Transverse colon (tissue), 4 donors: ENCODE results near the gene SOBP. TPM values are rescaled to one million over a fixed set of nuclear protein-coding genes. Genes with fewer than 3 reads are reported as not detected.

ENCODE experiments used
- DNase-seq: peaks from one replicate; pipeline ENCODE4 v3.0.0-alpha.2; 2019
- H3K27ac ChIP-seq, 4 donors: fragments of 200-600 bp; sonication (generic); 2 replicates each; pipeline ENCODE4 v1.5.1; 2016 to 2018; ENCODE audit warnings: inconsistent platforms in 4 of 4
- H3K27me3 ChIP-seq: fragments of 200-600 bp; sonication (generic); 2 replicates; pipeline ENCODE4 v1.5.1; 2017; ENCODE audit warnings: inconsistent platforms
- H3K36me3 ChIP-seq, 4 donors: fragments of 200-600 bp; sonication (generic); 2 replicates each; pipeline ENCODE4 v1.5.1; 2017 to 2019; ENCODE audit warnings: inconsistent platforms in 4 of 4
- H3K4me1 ChIP-seq, 4 donors: fragments of 200-600 bp; sonication (generic); 2 replicates each; pipeline ENCODE4 v1.5.1; 2017 to 2020; ENCODE audit warnings: inconsistent platforms in 4 of 4
- H3K4me3 ChIP-seq, 4 donors: fragments of 200-600 bp; sonication (generic); 1 replicate in 1 of 4; 2 replicates in 3 of 4; pipeline versions ENCODE4 v1.5.1 to v1.6.1; 2017 to 2019; ENCODE audit warnings: inconsistent platforms in 4 of 4
- H3K9me3 ChIP-seq, 2 donors: fragments of 200-600 bp; sonication (generic); 2 replicates each; pipeline ENCODE4 v1.5.1; 2017 to 2019; ENCODE audit warnings: inconsistent platforms in 2 of 2
- EP300 ChIP-seq: sonication (generic); formaldehyde crosslinking; IDR thresholded peaks from one replicate; pipeline ENCODE4 v1.6.1; 2017; ENCODE audit warnings: antibody characterized with exemption, low read depth
- POLR2A ChIP-seq: fragments of 450-650 bp; IDR thresholded peaks from one replicate; pipeline ENCODE4 v1.6.1; 2016; ENCODE audit warnings: antibody characterized with exemption, mild to moderate bottlenecking, moderate library complexity
- POLR2AphosphoS5 ChIP-seq, 3 donors: sonication (generic); formaldehyde crosslinking; IDR thresholded peaks; one replicate each; pipeline ENCODE4 v1.6.1; 2016; ENCODE audit warnings: antibody characterized with exemption in 3 of 3
- WGBS, 2 donors: methylation state at CpG; one replicate each; pipeline ENCODE4 v1.1.5; 2018; ENCODE audit warnings: low coverage in 1 of 2; 5-methylcytosine and 5-hydroxymethylcytosine counted together
- in situ Hi-C, 4 donors: fragments of 200-750 bp; cut with MboI; loops; one replicate each; pipeline versions ENCODE4 v1.15.0 to v1.15.1; 2017; ENCODE audit warnings: low sequenced_read_pairs in 3 of 4, low pct_ligation_motif_present in 1 of 4, low pct_unique_long_range_greater_than_20kb in 1 of 4
- intact Hi-C: fragments of 100-400 bp; cut with DNase I; formaldehyde crosslinking; loops from one replicate; pipeline ENCODE4 v1.15.1; 2023; ENCODE audit warnings: low total_unique reads
- total RNA-seq, 4 donors: library from RNA; depleted of rRNA; stranded (reverse); fragments of >200 nt; gene quantifications; one replicate each; pipeline ENCODE4 v1.1.0, GENCODE V29; 2016
- TF ChIP-seq, protein P1 (sequence below), 5 experiments: fragments of 200-600 bp in 3 of 5; fragments of 450-650 bp in 2 of 5; sonication (generic) in 3 of 5; IDR thresholded peaks; 1 replicate in 2 of 5; 2 replicates in 3 of 5; pipeline ENCODE4 v1.5.1; 2016 to 2017; ENCODE audit warnings: antibody characterized with exemption in 5 of 5, inconsistent platforms in 3 of 5, mild to moderate bottlenecking in 2 of 5, moderate library complexity in 1 of 5

SOBP gene
- total RNA-seq, 4 donors from 2014 or later, result 2.6 to 15.9 (median 4.6) TPM

DNA sequence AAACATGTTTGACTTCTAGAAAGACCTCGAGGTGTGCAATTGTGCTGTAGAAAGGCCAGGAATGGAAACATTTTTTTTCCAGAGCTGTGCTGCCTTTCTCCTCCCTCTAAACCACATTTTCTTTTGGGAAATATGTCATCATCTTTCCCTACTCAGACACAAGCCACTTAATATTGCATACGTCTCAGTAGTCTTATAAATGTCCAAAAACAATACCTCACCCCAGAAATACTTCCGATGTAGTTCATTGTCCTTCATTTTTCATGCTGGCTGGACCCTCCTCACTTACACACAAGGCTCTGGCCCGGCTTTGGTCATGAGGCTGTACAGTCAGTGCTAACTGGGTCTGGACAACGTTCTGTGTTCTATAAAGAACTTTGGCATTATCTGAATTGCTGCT lies 207.8 kb downstream of the SOBP start:
- Histone ChIP-seq H3K27me3 (no peaks in the 10 kb centered on the region), H3K9me3 (no peaks in the 10 kb centered on the region), H3K27ac (no peak overlapping the region), H3K4me1 (no peaks in the 10 kb centered on the region), H3K4me3 (no peak overlapping the region), H3K36me3 (no peaks in the 10 kb centered on the region)
- no peak for DNase-seq
- in situ Hi-C loops (loop anchor here in 3 of 4 donors (25.0 kb wide), 2 partner anchors 140 to 340 kb away; no protein-coding TSS in a partner anchor), intact Hi-C loops (no loop called here)
- TF ChIP-seq, protein P1, sequence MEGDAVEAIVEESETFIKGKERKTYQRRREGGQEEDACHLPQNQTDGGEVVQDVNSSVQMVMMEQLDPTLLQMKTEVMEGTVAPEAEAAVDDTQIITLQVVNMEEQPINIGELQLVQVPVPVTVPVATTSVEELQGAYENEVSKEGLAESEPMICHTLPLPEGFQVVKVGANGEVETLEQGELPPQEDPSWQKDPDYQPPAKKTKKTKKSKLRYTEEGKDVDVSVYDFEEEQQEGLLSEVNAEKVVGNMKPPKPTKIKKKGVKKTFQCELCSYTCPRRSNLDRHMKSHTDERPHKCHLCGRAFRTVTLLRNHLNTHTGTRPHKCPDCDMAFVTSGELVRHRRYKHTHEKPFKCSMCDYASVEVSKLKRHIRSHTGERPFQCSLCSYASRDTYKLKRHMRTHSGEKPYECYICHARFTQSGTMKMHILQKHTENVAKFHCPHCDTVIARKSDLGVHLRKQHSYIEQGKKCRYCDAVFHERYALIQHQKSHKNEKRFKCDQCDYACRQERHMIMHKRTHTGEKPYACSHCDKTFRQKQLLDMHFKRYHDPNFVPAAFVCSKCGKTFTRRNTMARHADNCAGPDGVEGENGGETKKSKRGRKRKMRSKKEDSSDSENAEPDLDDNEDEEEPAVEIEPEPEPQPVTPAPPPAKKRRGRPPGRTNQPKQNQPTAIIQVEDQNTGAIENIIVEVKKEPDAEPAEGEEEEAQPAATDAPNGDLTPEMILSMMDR (IDR thresholded peaks at IDR 0.05), result no peak
- 58 to 71% methylated on average over 3 to 5 of the region's 5 CpGs for whole genome bisulfite sequencing, 2 donors

DNA sequence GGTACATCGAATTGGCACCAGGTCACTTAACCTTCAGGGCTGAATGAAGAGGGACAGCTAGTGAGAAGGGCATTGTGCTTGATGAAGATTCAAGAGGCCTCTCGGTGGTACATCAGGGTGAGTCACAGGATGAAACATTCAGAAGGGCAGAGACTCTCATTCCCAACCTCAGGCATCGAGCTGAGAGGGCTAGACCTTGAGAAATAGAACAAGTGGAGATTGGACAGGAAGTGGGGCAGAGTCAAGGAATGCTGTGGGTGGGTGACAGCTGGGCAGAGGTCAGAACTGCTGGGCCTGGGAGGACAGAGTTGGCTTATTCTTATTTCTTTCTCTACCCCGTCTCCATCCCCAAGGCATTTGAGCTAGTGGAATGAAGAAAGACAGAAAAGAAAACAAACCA lies 208.2 kb downstream of the SOBP start:
- no peak overlapping the region for H3K27ac ChIP-seq
- H3K9me3 ChIP-seq, result no peaks in the 10 kb centered on the region
- 76 to 77% methylated on average over 3 to 4 of the region's 4 CpGs for WGBS, 2 donors
- no peak for TF ChIP-seq POLR2AphosphoS5 (IDR thresholded peaks at IDR 0.05)
- TF ChIP-seq EP300, result no peak
- TF ChIP-seq POLR2A, result no peak
- TF ChIP-seq, protein P1 (IDR thresholded peaks at IDR 0.05), result no peak
- H3K4me1 ChIP-seq, result no peaks in the 10 kb centered on the region
- intact Hi-C loops (no loop called here), in situ Hi-C loops (loop anchor here in 3 of 4 donors (25.0 kb wide), 2 partner anchors 139 to 339 kb away; no protein-coding TSS in a partner anchor)
- H3K27me3 ChIP-seq, result no peaks in the 10 kb centered on the region
- DNase-seq, result no peak
- H3K36me3 ChIP-seq, result no peaks in the 10 kb centered on the region
- H3K4me3 ChIP-seq, result no peak overlapping the region

DNA sequence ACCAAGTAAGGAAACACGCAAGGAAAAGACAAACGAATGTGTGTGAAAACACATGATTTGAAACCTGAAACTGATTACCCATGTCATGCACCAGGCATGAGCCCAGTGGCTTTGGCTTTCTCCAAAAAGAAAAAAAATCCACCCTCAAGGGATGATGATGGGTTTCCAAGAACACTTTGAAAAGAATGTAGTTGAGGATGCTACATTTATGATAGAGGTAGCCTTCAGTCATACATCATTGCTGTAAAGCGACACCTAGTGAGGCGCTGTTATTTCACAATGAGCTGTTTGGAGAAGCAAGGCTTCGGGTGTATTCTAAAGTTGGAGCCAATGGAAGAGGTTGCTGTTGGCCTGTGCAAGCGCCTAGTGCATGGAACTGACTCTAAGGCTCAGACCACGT lies 209.3 kb downstream of the SOBP start:
- no peak overlapping the region for H3K27ac ChIP-seq
- no peaks in the 10 kb centered on the region for H3K9me3 ChIP-seq
- H3K36me3 ChIP-seq, result no peaks in the 10 kb centered on the region
- H3K4me3 ChIP-seq, result no peak overlapping the region
- intact Hi-C loops (no loop called here), in situ Hi-C loops (loop anchor here in 3 of 4 donors (25.0 kb wide), 2 partner anchors 138 to 338 kb away; no protein-coding TSS in a partner anchor)
- DNase-seq, result no peak
- TF ChIP-seq, protein P1 (IDR thresholded peaks at IDR 0.05), result no peak
- TF ChIP-seq EP300, result no peak
- H3K4me1 ChIP-seq, result no peaks in the 10 kb centered on the region
- H3K27me3 ChIP-seq, result no peaks in the 10 kb centered on the region
- WGBS, 2 donors, result 80 to 84% methylated on average over 5 to 7 of the region's 7 CpGs

DNA sequence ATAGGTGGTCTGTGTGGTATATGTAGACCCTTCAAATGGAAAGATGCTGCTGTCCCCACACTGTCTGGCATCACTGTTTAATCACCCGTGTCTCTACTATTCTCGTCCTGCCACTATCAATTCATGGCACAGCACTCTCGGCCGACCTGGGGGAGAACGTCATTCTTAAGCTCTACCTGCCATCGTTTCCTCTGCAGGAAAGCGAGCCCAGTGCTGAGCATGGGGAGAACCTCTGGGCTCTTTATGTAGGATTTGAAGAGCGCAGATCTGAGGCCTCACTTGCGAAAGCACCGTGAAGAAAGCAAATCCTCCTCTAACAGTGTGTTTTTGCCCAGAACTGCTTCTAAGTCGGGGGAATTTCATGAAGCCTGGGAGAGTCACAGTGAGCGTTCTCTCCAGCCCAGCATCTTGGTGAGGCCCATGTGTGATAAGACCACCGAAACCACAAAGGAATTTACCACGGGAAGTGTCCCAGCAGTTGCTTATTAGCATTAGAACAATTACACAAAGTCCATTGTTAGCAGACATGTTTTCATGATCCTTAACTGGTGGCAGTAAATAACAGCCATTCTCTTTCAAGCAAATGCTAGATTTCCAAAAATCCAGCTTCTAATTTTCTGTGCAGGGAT lies 209.9 kb downstream of the SOBP start:
- Histone ChIP-seq H3K4me3 (no peak overlapping the region), H3K36me3 (no peaks in the 10 kb centered on the region), H3K27ac (no peak overlapping the region), H3K4me1 (peaks cover 0 to 4% (median 2%) of the 10 kb centered on the region in 4 donors), H3K9me3 (no peaks in the 10 kb centered on the region), H3K27me3 (no peaks in the 10 kb centered on the region)
- WGBS, 2 donors, result 65 to 83% methylated on average over 2 to 14 of the region's 14 CpGs
- in situ Hi-C loops (loop anchor here in 3 of 4 donors (25.0 kb wide), 2 partner anchors 137 to 337 kb away; no protein-coding TSS in a partner anchor), intact Hi-C loops (no loop called here)
- TF ChIP-seq, protein P1 (IDR thresholded peaks at IDR 0.05), result no peak
- no peak for TF ChIP-seq POLR2AphosphoS5 (IDR thresholded peaks at IDR 0.05)
- no peak for TF ChIP-seq EP300
- no peak for TF ChIP-seq POLR2A
- no peak for DNase-seq
